ENCODE results near the gene EDEM3.
"Not testable (repeated sequence)": the region's sequence is repeated elsewhere in the genome, so short reads cannot be mapped to it uniquely, and the experiment has no call there.

Gene EDEM3

GRCh38 chr1:184768467-184768866 is 13.8 kb upstream of the EDEM3 start:
- DNase-seq (ENCODE audit: low spot score): no peak

- no peak for DNase-seq (ENCODE audit: low spot score)
Measured at GRCh38 chr1:184767591-184767990, 12.9 kb upstream of the EDEM3 start.

GRCh38 chr1:184764483-184764882 is 9.8 kb upstream of the EDEM3 start:
- no peak for DNase-seq (ENCODE audit: low spot score)

- DNase-seq (ENCODE audit: low spot score): not testable (repeated sequence)
Measured at GRCh38 chr1:184763520-184763919, 8.9 kb upstream of the EDEM3 start.

GRCh38 chr1:184761969-184762485 is 7.4 kb upstream of the EDEM3 start:
- no peak for DNase-seq (ENCODE audit: low spot score)

- no peak for DNase-seq (ENCODE audit: low spot score)
Measured at GRCh38 chr1:184759651-184760050, 5.0 kb upstream of the EDEM3 start.

GRCh38 chr1:184759112-184759511 is 4.5 kb upstream of the EDEM3 start:
- peak; percentile 31 for DNase-seq (ENCODE audit: low spot score)

GRCh38 chr1:184757891-184758290 is 3.2 kb upstream of the EDEM3 start:
- DNase-seq (ENCODE audit: low spot score): no peak

- no peak for DNase-seq (ENCODE audit: low spot score)
Measured at GRCh38 chr1:184757406-184757805, 2.7 kb upstream of the EDEM3 start.

- DNase-seq (ENCODE audit: low spot score): no peak
Measured at GRCh38 chr1:184755226-184756065, 788 bp upstream of the EDEM3 start.

- DNase-seq (ENCODE audit: low spot score): no peak
Measured at GRCh38 chr1:184753608-184754475, 816 bp downstream of the EDEM3 start.

- no peak for DNase-seq (ENCODE audit: low spot score)
Measured at GRCh38 chr1:184753117-184753516, 1.5 kb downstream of the EDEM3 start.

- DNase-seq (ENCODE audit: low spot score): no peak
Measured at GRCh38 chr1:184752656-184753055, 2.0 kb downstream of the EDEM3 start.

GRCh38 chr1:184748740-184749139 is 5.9 kb downstream of the EDEM3 start:
- DNase-seq (ENCODE audit: low spot score): no peak

- no peak for DNase-seq (ENCODE audit: low spot score)
Measured at GRCh38 chr1:184747089-184747955, 7.3 kb downstream of the EDEM3 start.

GRCh38 chr1:184745929-184746638 is 8.6 kb downstream of the EDEM3 start:
- no peak for DNase-seq (ENCODE audit: low spot score)

GRCh38 chr1:184745110-184745509 is 9.5 kb downstream of the EDEM3 start:
- no peak for DNase-seq (ENCODE audit: low spot score)

GRCh38 chr1:184743062-184743756 is 11.4 kb downstream of the EDEM3 start:
- no peak for DNase-seq (ENCODE audit: low spot score)

GRCh38 chr1:184740344-184740743 is 14.3 kb downstream of the EDEM3 start:
- DNase-seq (ENCODE audit: low spot score): no peak

GRCh38 chr1:184739796-184740195 is 14.9 kb downstream of the EDEM3 start:
- DNase-seq (ENCODE audit: low spot score): no peak

GRCh38 chr1:184739070-184739469 is 15.6 kb downstream of the EDEM3 start:
- no peak for DNase-seq (ENCODE audit: low spot score)
